Endothelial cell of umbilical vein (primary cell): ENCODE results near the gene TCF21. TPM values are rescaled to one million over a fixed set of nuclear protein-coding genes. Genes with fewer than 3 reads are reported as not detected.

Experiments used
- BruUV-seq: library from RNA; stranded (reverse); fragments of 400-500 nt; replicated peaks from 2 replicates; lab custom pipeline; 2021; lab: Mats Ljungman, UMichigan
- CTCF ChIA-PET: fragments of 300-600, 350-600 bp; sonication (Branson Sonifier 250); formaldehyde crosslinking; loops from one replicate; lab custom pipeline; 2021; ENCODE audit warnings: antibody characterized with exemption, inconsistent platforms; lab: Charles Lee
- POLR2A ChIA-PET: fragments of 300-600, 350-600 bp; sonication (Branson Sonifier 250); formaldehyde crosslinking; loops from one replicate; lab custom pipeline; 2021; ENCODE audit warnings: antibody characterized with exemption, inconsistent platforms; lab: Charles Lee
- DNase-seq: peaks from one replicate; pipeline ENCODE4 v3.0.0-alpha.2; 2011; ENCODE audit warnings: low read depth, low spot score
- FAIRE-seq: peaks from 2 replicates; lab custom pipeline; 2011; peaks lifted over from hg19 to GRCh38; lab: Jason Lieb, UNC
- H2AFZ ChIP-seq: 2 replicates; pipeline ENCODE4 v1.6.0; 2012; ENCODE audit warnings: low read depth, low read length, control low read depth, inconsistent platforms
- H3K27ac ChIP-seq: 2 replicates; pipeline ENCODE4 v1.5.1; 2011; ENCODE audit warnings: low read depth, mild to moderate bottlenecking, control low read depth, low read length, moderate library complexity; ENCODE audit not compliant: insufficient read depth
- H3K27me3 ChIP-seq, 2 experiments: 2 replicates each; pipeline versions ENCODE4 v1.6.0 to v1.6.1; 2011; ENCODE audit warnings: low read length in 2 of 2, mixed read lengths in 1 of 2; ENCODE audit not compliant: control insufficient read depth in 2 of 2, insufficient read depth in 2 of 2
- H3K36me3 ChIP-seq, 2 experiments: 2 replicates in 1 of 2; 3 replicates in 1 of 2; pipeline ENCODE4 v1.5.1; 2011; ENCODE audit warnings: low read length in 2 of 2, mild to moderate bottlenecking in 1 of 2, moderate library complexity in 1 of 2; ENCODE audit not compliant: control insufficient read depth in 2 of 2, insufficient read depth in 2 of 2; ENCODE audit errors: extremely low read depth in 1 of 2
- H3K4me1 ChIP-seq: 3 replicates; pipeline ENCODE4 v1.5.1; 2011; ENCODE audit warnings: mild to moderate bottlenecking, low read length; ENCODE audit not compliant: control insufficient read depth, insufficient read depth; ENCODE audit errors: extremely low read depth
- H3K4me2 ChIP-seq: 2 replicates; pipeline ENCODE4 v1.6.1; 2011; ENCODE audit warnings: low read length, control low read depth, mixed read lengths; ENCODE audit not compliant: insufficient read depth
- H3K4me3 ChIP-seq, 3 experiments: fragments of 200-600 bp in 1 of 3; sonication (generic), shearing (Covaris generic) in 1 of 3; replicated peaks in 1 of 3; 2 replicates each; pipeline ENCODE4 v1.5.1; 2011 to 2016; ENCODE audit warnings: control low read depth in 3 of 3, low read length in 3 of 3, mild to moderate bottlenecking in 2 of 3, inconsistent platforms in 1 of 3, low read depth in 1 of 3, moderate library complexity in 1 of 3; ENCODE audit not compliant: insufficient read depth in 1 of 3
- H3K79me2 ChIP-seq: 2 replicates; pipeline ENCODE4 v1.6.0; 2012; ENCODE audit warnings: low read length, inconsistent platforms; ENCODE audit not compliant: control insufficient read depth, insufficient read depth
- H3K9ac ChIP-seq: replicated peaks from 2 replicates; pipeline ENCODE3; 2011; ENCODE audit warnings: low read length, control low read depth; ENCODE audit not compliant: insufficient read depth; ENCODE audit errors: extremely low read depth
- H3K9me1 ChIP-seq: replicated peaks from 3 replicates; pipeline ENCODE4 v1.6.0; 2011; ENCODE audit warnings: mild to moderate bottlenecking, low read length; ENCODE audit not compliant: control insufficient read depth, insufficient read depth; ENCODE audit errors: extremely low read depth
- H3K9me3 ChIP-seq: replicated peaks from 2 replicates; pipeline ENCODE4 v1.5.1; 2012; ENCODE audit warnings: low read length, inconsistent platforms; ENCODE audit not compliant: control insufficient read depth, insufficient read depth
- H4K20me1 ChIP-seq: replicated peaks from 2 replicates; pipeline ENCODE3; 2011; ENCODE audit warnings: mild to moderate bottlenecking, low read length; ENCODE audit not compliant: control insufficient read depth, insufficient read depth; ENCODE audit errors: extremely low read depth
- CTCF ChIP-seq, 2 donors: IDR thresholded peaks; 1 replicate in 1 of 2; 2 replicates in 1 of 2; pipeline ENCODE4 v1.5.1; 2011; ENCODE audit warnings: low read length in 2 of 2, mild to moderate bottlenecking in 2 of 2, moderate library complexity in 2 of 2, control low read depth in 1 of 2, inconsistent platforms in 1 of 2, low read depth in 1 of 2; ENCODE audit not compliant: insufficient read depth in 1 of 2; ENCODE audit errors: extremely low read depth in 1 of 2
- EZH2 ChIP-seq: IDR thresholded peaks from 2 replicates; pipeline ENCODE4 v1.6.1; 2012; ENCODE audit warnings: borderline replicate concordance, low read depth, mild to moderate bottlenecking, moderate library complexity, low read length, inconsistent platforms; ENCODE audit not compliant: severe bottlenecking
- FOS ChIP-seq: IDR thresholded peaks from 2 replicates; pipeline ENCODE4 v1.6.1; 2011; ENCODE audit warnings: mild to moderate bottlenecking, low read length, moderate library complexity, borderline replicate concordance; ENCODE audit not compliant: insufficient read depth
- GATA2 ChIP-seq: IDR thresholded peaks from 2 replicates; pipeline ENCODE4 v1.7.0; 2011; ENCODE audit warnings: low read depth, mild to moderate bottlenecking, moderate library complexity, mixed read lengths, low read length; ENCODE audit not compliant: insufficient read length, insufficient read depth
- JUN ChIP-seq: IDR thresholded peaks from 2 replicates; pipeline ENCODE4 v1.6.1; 2011; ENCODE audit warnings: borderline replicate concordance, low read depth; ENCODE audit not compliant: insufficient read length, insufficient read depth
- MAX ChIP-seq: IDR thresholded peaks from 2 replicates; pipeline ENCODE4 v1.6.1; 2011; ENCODE audit not compliant: insufficient read depth, insufficient read length
- MYC ChIP-seq: IDR thresholded peaks from one replicate; pipeline ENCODE4 v1.6.1; 2011; ENCODE audit warnings: mild to moderate bottlenecking, low read depth, low read length
- POLR2A ChIP-seq: IDR thresholded peaks from 2 replicates; pipeline ENCODE4 v1.6.1; 2012; ENCODE audit warnings: low read depth, mild to moderate bottlenecking, control low read depth, low read length
- POLR2AphosphoS5 ChIP-seq: IDR thresholded peaks from 2 replicates; pipeline ENCODE4 v1.6.1; 2012; ENCODE audit warnings: low read depth, mild to moderate bottlenecking, control low read depth, low read length, moderate library complexity; ENCODE audit not compliant: insufficient read depth
- dilution Hi-C: fragments of 300-500 bp; cut with MboI; formaldehyde crosslinking; loops from one replicate; pipeline ENCODE4 v1.15.0; 2019; ENCODE audit warnings: low sequenced_read_pairs; ENCODE audit not compliant: extremely low pct_ligation_motif_present
- intact Hi-C: fragments of 100-400 bp; cut with micrococcal nuclease; formaldehyde crosslinking; loops from one replicate; pipeline ENCODE4 v1.10.0; 2022
- polyA plus RNA-seq, 4 experiments: library from polyadenylated mRNA; depleted of rRNA in 3 of 4; stranded (reverse) in 3 of 4; unstranded in 1 of 4; fragments of >200 nt; gene quantifications; 2 replicates each; pipeline versions ENCODE4 v1.2.1 to v1.2.3, GENCODE V29; 2011 to 2012; ENCODE audit warnings: missing spikeins in 1 of 4
- total RNA-seq: library from RNA; stranded (reverse); gene quantifications from 2 replicates; pipeline ENCODE4 v1.2.3, GENCODE V29; 2021

Gene TCF21
- total and polyA plus RNA-seq, 2 donors (not counting 3 experiments of a cell fraction or from before 2014, with no cell fraction given) = not detected

GRCh38 chr6:133937909-133938308, 49.0 kb downstream of the TCF21 start:
- FAIRE-seq = no peak
- H3K9me3 ChIP-seq = no peaks in the 10 kb centered on the region
- H4K20me1 ChIP-seq = no peaks in the 10 kb centered on the region
- DNase-seq = no peak
- H3K4me2 ChIP-seq = no peak overlapping the region
- no peak overlapping the region for H3K9ac ChIP-seq
- no peak overlapping the region for H3K27ac ChIP-seq
- no TSS peak for BruUV-seq
- H3K9me1 ChIP-seq = no peaks in the 10 kb centered on the region
- no peaks in the 10 kb centered on the region for H3K4me1 ChIP-seq
- H3K4me3 ChIP-seq = no peak overlapping the region
- no peaks in the 10 kb centered on the region for H3K36me3 ChIP-seq
- ChIA-PET POLR2A (no interaction called here), CTCF (interaction anchor here (0.8 to 4.7 kb wide), 9 partner anchors 11 to 159 kb away, joined by 3 to 21 read pairs (median 5); partner anchors contain the start of gene TBPL1)
- H2AFZ ChIP-seq = no peak overlapping the region
- peaks cover 7 to 12% of the 10 kb centered on the region in 2 experiments for H3K27me3 ChIP-seq
- dilution Hi-C loops = no loop called here
- H3K79me2 ChIP-seq = no peaks in the 10 kb centered on the region
- intact Hi-C loops = no loop called here
- TF ChIP-seq MAX = no peak
- TF ChIP-seq FOS = no peak
- no peak for TF ChIP-seq CTCF (IDR thresholded peaks at IDR 0.05; ENCODE audit: extremely low read depth in 1 of 2, insufficient read depth in 1 of 2, low read depth in 1 of 2, low read length in 2 of 2)
- no peak for TF ChIP-seq MYC
- no peak for TF ChIP-seq JUN
- no peak for TF ChIP-seq EZH2
- no peak for TF ChIP-seq POLR2AphosphoS5
- no peak for TF ChIP-seq POLR2A
- TF ChIP-seq GATA2 = no peak
